Astrocyte of the spinal cord (primary cell): Measurements from ENCODE around the gene FAM3D.
A peak's percentile ranks its signal among the peaks of the same experiment; 100 is the strongest.

Experiments used
- DNase-seq: peaks from one replicate; pipeline ENCODE4 v3.0.0; 2011; ENCODE audit warnings: low read depth, low spot score
- H3K4me3 ChIP-seq: 2 replicates; pipeline ENCODE4 v1.5.1; 2011; ENCODE audit warnings: low read depth, mild to moderate bottlenecking, low read length, moderate library complexity
- in situ Hi-C: cut with HindIII; loops from 2 replicates; pipeline ENCODE4 v1.10.0; 2017; ENCODE audit warnings: low sequenced_read_pairs
- TF ChIP-seq, protein P1 (sequence below): IDR thresholded peaks from 2 replicates; pipeline ENCODE4 v1.5.1; 2012; ENCODE audit warnings: low read depth, mild to moderate bottlenecking, low read length, inconsistent platforms

The FAM3D gene

DNA sequence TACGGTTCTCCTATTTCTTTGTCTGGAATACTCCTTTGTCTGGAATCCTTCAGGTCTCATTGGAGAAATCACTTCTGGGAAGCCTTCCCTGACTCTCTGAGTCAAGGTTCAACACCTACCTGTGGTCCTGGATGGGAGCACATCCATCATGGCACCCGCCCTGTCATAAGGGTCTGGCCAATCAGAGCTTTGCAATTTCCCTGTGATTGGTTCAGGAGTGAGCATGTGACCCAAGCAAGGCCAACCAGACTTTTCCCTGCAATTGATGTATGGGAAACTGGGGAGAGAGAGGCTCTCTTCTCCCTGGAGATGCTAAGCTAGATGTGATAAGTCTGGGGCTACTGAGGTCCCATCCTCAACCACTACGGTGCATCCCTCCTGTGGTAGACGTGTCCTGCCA, 8.1 kb downstream of the FAM3D start:
- DNase-seq: no peak
- in situ Hi-C loops: no loop called here
- TF ChIP-seq, protein P1, sequence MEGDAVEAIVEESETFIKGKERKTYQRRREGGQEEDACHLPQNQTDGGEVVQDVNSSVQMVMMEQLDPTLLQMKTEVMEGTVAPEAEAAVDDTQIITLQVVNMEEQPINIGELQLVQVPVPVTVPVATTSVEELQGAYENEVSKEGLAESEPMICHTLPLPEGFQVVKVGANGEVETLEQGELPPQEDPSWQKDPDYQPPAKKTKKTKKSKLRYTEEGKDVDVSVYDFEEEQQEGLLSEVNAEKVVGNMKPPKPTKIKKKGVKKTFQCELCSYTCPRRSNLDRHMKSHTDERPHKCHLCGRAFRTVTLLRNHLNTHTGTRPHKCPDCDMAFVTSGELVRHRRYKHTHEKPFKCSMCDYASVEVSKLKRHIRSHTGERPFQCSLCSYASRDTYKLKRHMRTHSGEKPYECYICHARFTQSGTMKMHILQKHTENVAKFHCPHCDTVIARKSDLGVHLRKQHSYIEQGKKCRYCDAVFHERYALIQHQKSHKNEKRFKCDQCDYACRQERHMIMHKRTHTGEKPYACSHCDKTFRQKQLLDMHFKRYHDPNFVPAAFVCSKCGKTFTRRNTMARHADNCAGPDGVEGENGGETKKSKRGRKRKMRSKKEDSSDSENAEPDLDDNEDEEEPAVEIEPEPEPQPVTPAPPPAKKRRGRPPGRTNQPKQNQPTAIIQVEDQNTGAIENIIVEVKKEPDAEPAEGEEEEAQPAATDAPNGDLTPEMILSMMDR: no peak
- no peak overlapping the region for H3K4me3 ChIP-seq

DNA sequence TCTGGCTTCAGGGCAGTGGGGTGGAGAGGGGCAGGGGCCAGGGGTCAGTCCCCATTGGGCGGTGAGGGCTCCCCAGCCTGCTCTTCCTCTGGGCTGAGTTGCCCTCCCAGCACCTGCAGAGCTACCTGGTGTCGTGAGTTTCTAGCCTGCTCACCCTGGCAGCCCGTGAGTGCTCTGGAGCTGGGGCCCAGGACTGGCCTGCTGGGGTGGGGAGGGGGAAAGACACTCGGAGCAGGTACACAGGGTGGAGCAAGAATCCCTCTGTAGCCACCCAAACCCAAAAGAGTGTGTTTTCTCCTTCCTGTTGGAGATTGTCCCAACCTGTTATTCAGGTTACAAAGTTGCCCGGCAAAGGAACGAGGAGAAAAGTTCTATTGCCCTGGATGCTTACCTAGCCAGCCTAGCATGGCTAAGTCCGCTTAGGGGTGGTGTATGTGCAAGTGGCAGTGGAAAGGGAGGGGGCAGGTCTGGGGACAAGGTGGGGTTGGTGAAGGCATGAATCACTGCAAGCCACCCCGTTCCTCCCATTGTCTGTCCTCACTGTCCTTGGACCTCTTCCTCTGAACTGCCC, 8.9 kb downstream of the FAM3D start:
- DNase-seq: no peak
- H3K4me3 ChIP-seq: no peak overlapping the region
- TF ChIP-seq, protein P1: no peak
- in situ Hi-C loops: no loop called here

DNA sequence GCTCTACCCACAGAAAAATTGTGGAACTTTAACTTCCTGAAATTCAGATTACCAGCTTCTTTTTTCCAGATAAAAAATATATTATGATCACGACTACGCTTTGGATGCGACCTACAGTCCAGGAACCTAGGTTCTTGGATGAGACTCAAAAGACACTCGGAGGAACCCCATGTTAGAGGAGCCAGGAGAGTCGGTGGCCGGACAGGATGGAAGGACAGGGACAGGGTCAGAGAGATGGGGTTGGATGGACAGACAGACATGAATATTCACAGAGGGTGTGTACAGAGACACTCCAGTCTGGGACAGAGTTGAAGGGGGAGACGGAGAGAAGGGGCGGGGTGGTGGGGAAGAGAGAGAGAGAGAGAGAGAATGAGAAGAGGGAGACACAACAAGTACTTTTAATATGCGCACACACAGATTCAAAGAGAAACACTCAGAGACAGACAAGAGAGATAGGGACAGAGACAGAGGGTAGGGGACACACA, 9.5 kb downstream of the FAM3D start:
- in situ Hi-C loops: no loop called here
- no peak overlapping the region for H3K4me3 ChIP-seq
- TF ChIP-seq, protein P1: no peak
- DNase-seq: no peak

DNA sequence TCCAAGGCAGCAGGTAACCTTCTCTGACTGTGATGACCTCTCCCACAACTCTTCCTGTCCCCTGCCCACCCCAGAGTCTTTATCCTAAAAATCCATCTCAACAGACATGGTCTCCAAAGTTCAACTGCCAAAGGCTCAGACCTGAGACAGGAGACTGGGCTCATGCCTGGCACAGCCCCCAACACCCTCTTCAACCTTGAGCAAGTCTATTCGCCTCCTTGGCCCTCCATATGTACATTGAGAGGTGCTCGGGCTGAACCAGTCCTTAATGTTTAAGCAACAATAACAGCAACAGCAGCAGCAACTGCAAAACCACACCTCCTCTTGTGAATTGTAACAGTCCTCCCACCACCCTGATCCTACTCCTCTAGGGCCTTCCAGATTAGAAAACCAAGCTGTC, 9.9 kb downstream of the FAM3D start:
- no peak overlapping the region for H3K4me3 ChIP-seq
- no peak for DNase-seq
- TF ChIP-seq, protein P1: no peak
- in situ Hi-C loops: no loop called here

DNA sequence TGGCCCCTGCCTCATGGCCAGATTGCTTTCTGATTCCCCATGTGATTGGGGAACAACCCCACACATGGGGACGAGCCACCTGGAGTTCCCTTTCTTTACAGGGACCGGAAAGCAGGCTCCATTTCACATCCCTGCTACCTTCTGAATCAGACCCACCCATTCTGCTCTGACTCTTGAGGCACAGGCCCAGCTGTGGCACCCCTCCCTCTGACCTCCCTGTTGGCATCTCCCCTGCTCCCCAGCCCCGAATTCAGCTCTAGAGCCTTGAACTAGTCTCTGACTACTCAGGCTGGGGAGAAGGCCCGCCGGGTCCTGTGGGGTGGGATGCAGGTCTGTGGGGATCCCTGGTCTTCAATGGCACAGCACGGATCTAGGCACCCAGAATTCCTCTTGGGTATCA, 12.1 kb downstream of the FAM3D start:
- TF ChIP-seq, protein P1: no peak
- no peak for DNase-seq
- in situ Hi-C loops: no loop called here
- H3K4me3 ChIP-seq: no peak overlapping the region

DNA sequence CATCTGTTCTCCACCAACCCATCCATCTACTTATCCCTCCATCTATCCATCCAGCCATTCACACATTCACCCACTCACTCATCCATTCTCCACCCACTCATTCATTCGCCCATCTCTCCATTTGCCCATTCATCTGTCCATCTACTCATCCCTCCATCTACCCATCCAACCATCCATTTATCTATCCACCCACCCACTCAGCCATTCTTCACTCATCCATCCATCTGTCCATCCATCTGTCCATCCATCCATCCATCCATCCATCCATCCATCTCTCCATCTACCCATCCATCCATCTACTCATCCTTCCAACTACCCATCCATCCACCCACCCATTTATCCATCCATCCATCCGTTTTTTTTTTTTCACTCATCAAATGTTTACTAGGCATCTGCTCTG, 13.9 kb downstream of the FAM3D start:
- DNase-seq: no peak
- in situ Hi-C loops: no loop called here
- H3K4me3 ChIP-seq: no peak overlapping the region
- TF ChIP-seq, protein P1: no peak

DNA sequence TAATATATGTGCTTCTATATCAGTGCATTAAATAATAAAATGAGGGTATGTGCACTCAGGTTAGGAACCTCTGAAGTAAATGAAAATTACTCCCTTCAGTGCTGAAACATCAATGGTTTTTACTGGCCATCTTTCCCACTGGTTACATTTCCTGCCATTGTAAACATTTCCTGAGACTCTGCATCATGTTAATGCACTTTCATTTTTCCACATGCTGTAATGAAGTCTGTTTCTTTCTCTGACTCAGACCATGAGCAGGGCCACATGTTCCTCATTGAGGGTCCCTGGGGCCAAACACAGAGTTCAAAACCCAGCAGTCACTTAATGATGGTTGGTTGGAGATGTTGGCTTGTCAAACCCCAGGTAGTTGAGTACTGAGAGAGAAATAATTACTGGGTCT, 15.3 kb downstream of the FAM3D start:
- TF ChIP-seq, protein P1: no peak
- no peak overlapping the region for H3K4me3 ChIP-seq
- in situ Hi-C loops: no loop called here
- DNase-seq: peak; percentile 18
